Measurements from ENCODE around the gene CYP3A5. TPM values are rescaled to one million over a fixed set of nuclear protein-coding genes. Genes with fewer than 3 reads are reported as not detected.

The CYP3A5 gene
- total RNA-seq, 1 donor from 2014 or later, result 0.69 TPM

DNA sequence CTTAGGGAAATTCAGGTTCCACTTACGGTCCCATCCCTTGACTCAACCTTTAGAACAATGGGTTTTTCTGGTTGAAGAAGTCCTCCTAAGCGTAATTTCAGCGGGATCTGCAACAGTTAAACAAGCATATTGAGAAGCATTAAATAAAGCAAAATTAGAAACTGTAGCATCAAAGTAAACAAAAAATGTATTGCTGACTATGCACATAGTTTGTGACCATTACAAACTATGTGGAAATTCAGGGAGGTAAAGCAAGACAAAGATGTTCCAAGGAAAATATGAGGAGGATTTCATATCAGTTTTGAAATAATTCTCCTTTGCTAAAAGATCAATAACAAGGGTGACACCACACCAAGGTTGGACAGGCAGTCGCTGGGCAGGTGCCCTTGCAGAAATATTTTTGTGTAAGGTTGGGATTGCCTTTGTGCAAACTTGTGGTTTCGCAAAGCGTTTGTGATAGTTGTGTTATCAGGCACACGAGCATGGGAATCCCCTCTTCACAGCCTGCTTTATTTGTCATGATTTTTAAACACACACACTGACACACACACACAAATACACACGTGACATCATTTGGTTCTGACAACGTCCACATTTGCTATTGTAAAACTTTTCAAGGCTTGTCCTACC, 5.4 kb upstream of the CYP3A5 start:
- peaks cover 2% of the 10 kb centered on the region for H3K4me1 Mint-ChIP-seq (ENCODE audit: unreplicated experiment)
- TF ChIP-seq, protein P1, sequence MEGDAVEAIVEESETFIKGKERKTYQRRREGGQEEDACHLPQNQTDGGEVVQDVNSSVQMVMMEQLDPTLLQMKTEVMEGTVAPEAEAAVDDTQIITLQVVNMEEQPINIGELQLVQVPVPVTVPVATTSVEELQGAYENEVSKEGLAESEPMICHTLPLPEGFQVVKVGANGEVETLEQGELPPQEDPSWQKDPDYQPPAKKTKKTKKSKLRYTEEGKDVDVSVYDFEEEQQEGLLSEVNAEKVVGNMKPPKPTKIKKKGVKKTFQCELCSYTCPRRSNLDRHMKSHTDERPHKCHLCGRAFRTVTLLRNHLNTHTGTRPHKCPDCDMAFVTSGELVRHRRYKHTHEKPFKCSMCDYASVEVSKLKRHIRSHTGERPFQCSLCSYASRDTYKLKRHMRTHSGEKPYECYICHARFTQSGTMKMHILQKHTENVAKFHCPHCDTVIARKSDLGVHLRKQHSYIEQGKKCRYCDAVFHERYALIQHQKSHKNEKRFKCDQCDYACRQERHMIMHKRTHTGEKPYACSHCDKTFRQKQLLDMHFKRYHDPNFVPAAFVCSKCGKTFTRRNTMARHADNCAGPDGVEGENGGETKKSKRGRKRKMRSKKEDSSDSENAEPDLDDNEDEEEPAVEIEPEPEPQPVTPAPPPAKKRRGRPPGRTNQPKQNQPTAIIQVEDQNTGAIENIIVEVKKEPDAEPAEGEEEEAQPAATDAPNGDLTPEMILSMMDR (IDR thresholded peaks at IDR 0.05; ENCODE audit: unreplicated experiment), result no peak
- no peak overlapping the region for H3K4me3 Mint-ChIP-seq (ENCODE audit: unreplicated experiment)
- H3K36me3 Mint-ChIP-seq (ENCODE audit: low read depth, unreplicated experiment), result peaks cover 23% of the 10 kb centered on the region
- H3K9me3 Mint-ChIP-seq (ENCODE audit: unreplicated experiment), result peaks cover 9% of the 10 kb centered on the region
- H3K27ac Mint-ChIP-seq (ENCODE audit: unreplicated experiment), result no peak overlapping the region
- no peak for DNase-seq (ENCODE audit: low spot score)
- peaks cover 6% of the 10 kb centered on the region for H3K27me3 Mint-ChIP-seq (ENCODE audit: unreplicated experiment)

DNA sequence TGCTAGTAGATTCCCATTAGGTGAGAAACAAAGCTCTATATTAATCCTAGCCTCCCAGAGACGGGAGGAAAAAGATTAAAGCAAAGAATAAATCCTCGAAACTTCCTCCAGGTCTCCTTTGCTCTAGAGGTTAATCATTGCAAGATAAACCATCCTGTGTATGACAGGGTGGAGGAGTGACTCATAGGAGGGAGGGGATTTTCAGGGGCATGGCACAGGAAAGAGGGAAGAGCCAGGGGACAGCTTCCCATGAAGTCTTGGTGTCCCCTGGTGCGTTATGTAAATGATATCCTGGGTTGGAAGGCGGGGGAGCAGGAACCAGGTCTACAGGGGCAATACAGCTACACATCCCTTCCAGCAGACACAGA, 780 bp downstream of the CYP3A5 start:
- Mint-ChIP-seq H3K27ac (ENCODE audit: unreplicated experiment) (no peak overlapping the region), H3K27me3 (ENCODE audit: unreplicated experiment) (peaks cover 4% of the 10 kb centered on the region), H3K4me3 (ENCODE audit: unreplicated experiment) (no peak overlapping the region), H3K9me3 (ENCODE audit: unreplicated experiment) (no peaks in the 10 kb centered on the region), H3K36me3 (ENCODE audit: low read depth, unreplicated experiment) (peaks cover 15% of the 10 kb centered on the region), H3K4me1 (ENCODE audit: unreplicated experiment) (peaks cover 9% of the 10 kb centered on the region)
- DNase-seq (ENCODE audit: low spot score), result no peak
- TF ChIP-seq, protein P1 (IDR thresholded peaks at IDR 0.05; ENCODE audit: unreplicated experiment), result no peak

DNA sequence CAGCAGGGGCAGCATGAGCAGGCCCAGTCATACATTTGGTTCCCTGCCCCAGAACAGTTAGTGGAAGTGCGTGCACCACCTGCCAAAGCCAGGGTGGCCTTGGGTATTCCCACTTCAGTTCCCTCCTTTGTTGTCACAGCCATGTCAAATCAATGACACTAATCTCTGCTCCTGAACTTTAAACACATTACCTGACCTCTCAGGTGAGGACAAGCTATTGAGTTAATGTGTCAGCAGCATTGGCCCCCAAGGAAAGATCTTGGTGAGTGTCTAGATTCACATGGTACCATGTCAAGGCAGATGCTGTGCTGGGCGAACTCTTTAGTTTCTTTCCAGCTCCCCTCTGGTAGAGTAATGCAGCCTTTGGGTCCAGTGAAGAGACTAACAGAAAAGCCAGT, 2.1 kb downstream of the CYP3A5 start:
- H3K27ac Mint-ChIP-seq (ENCODE audit: unreplicated experiment), result no peak overlapping the region
- peaks cover 4% of the 10 kb centered on the region for H3K27me3 Mint-ChIP-seq (ENCODE audit: unreplicated experiment)
- peaks cover 9% of the 10 kb centered on the region for H3K4me1 Mint-ChIP-seq (ENCODE audit: unreplicated experiment)
- H3K9me3 Mint-ChIP-seq (ENCODE audit: unreplicated experiment), result no peaks in the 10 kb centered on the region
- no peak for DNase-seq (ENCODE audit: low spot score)
- peaks cover 11% of the 10 kb centered on the region for H3K36me3 Mint-ChIP-seq (ENCODE audit: low read depth, unreplicated experiment)
- no peak overlapping the region for H3K4me3 Mint-ChIP-seq (ENCODE audit: unreplicated experiment)
- TF ChIP-seq, protein P1 (IDR thresholded peaks at IDR 0.05; ENCODE audit: unreplicated experiment), result no peak

DNA sequence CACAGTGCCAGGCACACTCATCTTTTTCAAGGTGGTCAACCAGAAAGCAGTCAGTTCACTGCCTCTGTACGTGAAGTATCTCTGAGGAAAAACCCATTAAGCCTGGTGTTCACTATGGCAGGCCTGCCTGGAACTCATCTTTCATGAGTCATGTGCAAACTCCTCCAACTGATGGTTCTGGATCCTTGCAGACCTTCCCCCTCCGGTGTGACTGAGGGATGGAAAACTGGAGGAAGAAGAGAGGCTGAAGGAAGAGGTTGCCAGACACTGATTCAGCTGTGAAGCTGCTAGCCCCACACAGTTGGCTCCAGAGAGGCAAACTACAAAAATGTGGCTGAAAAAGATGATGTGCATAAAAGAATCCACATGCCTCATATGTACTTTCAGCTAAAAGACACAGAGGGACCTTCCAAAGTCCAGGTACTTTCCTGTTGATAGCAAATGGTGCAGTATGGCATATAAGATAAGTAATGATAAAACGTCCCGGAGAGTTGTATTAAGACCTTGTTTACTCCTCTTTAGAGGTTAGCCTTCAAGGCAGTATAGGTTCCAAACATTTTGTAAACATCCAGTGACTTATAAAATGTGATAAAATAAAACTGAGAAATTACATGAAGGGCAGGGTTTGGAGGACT, 2.7 kb downstream of the CYP3A5 start:
- Mint-ChIP-seq H3K4me3 (ENCODE audit: unreplicated experiment) (no peak overlapping the region), H3K27me3 (ENCODE audit: unreplicated experiment) (peaks cover 2% of the 10 kb centered on the region), H3K4me1 (ENCODE audit: unreplicated experiment) (peaks cover 9% of the 10 kb centered on the region), H3K36me3 (ENCODE audit: low read depth, unreplicated experiment) (peaks cover 8% of the 10 kb centered on the region), H3K9me3 (ENCODE audit: unreplicated experiment) (no peaks in the 10 kb centered on the region), H3K27ac (ENCODE audit: unreplicated experiment) (no peak overlapping the region)
- DNase-seq (ENCODE audit: low spot score), result no peak
- TF ChIP-seq, protein P1 (IDR thresholded peaks at IDR 0.05; ENCODE audit: unreplicated experiment), result no peak

DNA sequence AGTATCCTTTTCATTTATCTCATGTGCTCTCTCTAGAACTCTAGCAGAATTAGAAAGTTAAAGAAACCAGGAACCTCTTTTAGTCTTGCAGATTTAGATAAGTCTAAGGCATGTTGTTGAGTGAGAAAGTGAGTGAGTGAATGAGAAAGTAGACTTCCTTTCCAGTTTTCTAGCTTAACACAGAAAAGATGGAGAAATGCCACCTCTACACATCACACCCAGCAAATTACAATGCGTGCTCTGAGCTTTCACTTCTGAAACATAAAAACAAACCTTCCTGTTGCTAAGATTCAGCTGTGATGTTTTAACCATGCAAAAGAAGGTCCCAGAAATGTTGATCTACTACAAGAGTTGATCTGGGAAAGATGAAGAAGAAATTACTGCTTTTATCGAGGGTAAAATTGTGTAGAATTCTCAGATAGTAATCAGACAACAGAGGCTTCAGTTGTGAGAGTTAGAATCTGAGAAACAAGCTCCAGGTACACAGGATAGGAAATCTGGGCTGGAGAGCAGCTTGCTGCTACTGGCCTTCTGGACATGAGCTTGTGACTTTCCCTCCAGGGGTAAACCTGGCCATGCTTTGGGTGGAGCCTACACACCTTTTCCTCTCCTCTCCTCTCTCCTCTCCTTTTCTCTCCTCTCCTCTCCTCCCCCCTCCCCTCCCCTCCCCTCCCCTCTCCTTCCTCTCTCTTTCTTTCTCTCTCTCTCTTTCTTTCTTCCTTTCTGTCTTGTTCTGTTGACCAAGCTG, 4.6 kb downstream of the CYP3A5 start:
- peaks cover 1% of the 10 kb centered on the region for H3K36me3 Mint-ChIP-seq (ENCODE audit: low read depth, unreplicated experiment)
- no peaks in the 10 kb centered on the region for H3K27me3 Mint-ChIP-seq (ENCODE audit: unreplicated experiment)
- H3K27ac Mint-ChIP-seq (ENCODE audit: unreplicated experiment), result no peak overlapping the region
- TF ChIP-seq, protein P1 (IDR thresholded peaks at IDR 0.05; ENCODE audit: unreplicated experiment), result no peak
- peaks cover 7% of the 10 kb centered on the region for H3K4me1 Mint-ChIP-seq (ENCODE audit: unreplicated experiment)
- DNase-seq (ENCODE audit: low spot score), result no peak
- no peak overlapping the region for H3K4me3 Mint-ChIP-seq (ENCODE audit: unreplicated experiment)
- no peaks in the 10 kb centered on the region for H3K9me3 Mint-ChIP-seq (ENCODE audit: unreplicated experiment)
